Measurements from ENCODE around the gene MAMDC2.
"Not testable (repeated sequence)": the region's sequence is repeated elsewhere in the genome, so short reads cannot be mapped to it uniquely, and the experiment has no call there.

MAMDC2 gene

GRCh38 chr9:70038171-70038621, 5.5 kb upstream of the MAMDC2 start:
- not testable (repeated sequence) for DNase-seq

- DNase-seq, result no peak
Measured at GRCh38 chr9:70040376-70040903, 3.2 kb upstream of the MAMDC2 start.

GRCh38 chr9:70042461-70043215, 1.0 kb upstream of the MAMDC2 start:
- no peak for DNase-seq

DNA sequence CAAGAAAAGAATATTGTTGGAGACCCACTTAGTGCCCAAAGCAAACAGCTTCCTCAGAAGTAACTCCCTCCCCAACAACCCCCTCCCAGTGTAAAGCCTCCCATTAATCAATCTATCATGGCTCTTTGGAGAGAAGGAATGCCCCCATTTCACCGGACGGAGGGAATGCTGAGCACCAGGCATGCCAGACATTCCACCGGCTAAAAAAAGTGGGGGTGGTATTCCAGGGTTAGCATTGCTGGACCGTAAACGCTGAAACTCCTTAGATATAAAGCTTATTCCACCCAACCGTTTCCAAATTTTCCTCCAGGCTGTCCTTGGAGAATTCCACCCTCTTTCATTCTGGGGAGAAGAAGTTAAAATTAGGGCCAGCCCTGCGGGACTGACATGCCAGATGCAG, 363 bp upstream of the MAMDC2 start:
- DNase-seq, result no peak

DNA sequence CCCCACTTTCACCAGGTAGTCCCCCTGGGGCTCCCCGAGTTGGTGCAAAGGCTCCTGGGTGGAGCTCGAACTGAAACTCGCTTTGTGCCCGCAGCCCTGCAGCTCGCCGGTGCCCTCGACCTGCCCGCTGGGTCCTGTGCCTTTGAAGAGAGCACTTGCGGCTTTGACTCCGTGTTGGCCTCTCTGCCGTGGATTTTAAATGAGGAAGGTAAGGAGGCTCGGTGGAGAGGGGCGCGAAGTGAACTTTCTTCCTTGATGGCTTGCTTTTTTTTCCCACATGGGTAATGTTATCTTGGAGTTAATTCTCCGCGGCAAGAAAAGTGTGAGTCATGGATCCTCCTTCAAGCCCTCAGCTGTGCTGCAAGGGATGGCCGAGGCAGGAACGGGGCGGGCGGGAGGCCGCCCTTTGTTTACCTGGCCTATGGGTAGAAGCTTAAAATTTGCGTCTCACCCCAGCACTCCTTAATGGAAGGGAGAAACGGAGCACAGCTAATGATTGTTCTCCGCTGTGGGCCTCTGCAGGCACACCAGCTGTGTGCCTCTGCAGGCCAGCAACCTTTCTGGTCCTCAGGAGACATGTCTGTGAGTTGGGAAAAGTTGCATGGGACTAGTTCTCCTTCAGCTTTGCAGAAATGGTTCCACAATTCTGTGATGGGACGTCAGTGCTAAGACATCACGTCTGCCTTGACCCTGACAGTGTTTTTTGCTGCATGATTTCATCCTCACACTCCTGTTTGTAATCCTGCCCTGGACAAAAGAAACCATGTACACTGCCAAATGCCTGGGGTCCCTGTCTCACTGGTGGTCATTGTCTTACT, 1.1 kb downstream of the MAMDC2 start:
- no peak for DNase-seq

DNA sequence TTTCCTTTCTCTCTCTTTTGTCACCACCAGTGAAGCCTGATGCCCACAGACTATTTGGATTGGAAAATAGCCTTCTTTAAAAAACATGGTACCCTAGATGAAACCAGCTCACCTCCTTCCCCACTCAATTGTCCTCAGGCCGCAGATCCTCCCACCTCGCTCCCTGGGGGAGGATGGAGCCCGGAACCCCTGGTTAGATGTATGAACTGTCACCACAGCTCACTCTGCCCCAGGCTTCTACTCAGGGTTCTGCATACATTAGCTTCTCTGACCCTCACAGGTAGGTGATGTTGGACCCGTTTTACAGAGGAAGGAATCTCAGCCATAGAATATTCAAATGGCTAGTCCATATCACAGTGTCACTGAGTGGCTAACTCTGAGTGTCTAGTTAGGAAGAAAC, 1.8 kb downstream of the MAMDC2 start:
- DNase-seq, result no peak

GRCh38 chr9:70046274-70047070, 2.8 kb downstream of the MAMDC2 start:
- DNase-seq, result no peak

- no peak for DNase-seq
Measured at GRCh38 chr9:70049236-70049635, 5.6 kb downstream of the MAMDC2 start.

DNA sequence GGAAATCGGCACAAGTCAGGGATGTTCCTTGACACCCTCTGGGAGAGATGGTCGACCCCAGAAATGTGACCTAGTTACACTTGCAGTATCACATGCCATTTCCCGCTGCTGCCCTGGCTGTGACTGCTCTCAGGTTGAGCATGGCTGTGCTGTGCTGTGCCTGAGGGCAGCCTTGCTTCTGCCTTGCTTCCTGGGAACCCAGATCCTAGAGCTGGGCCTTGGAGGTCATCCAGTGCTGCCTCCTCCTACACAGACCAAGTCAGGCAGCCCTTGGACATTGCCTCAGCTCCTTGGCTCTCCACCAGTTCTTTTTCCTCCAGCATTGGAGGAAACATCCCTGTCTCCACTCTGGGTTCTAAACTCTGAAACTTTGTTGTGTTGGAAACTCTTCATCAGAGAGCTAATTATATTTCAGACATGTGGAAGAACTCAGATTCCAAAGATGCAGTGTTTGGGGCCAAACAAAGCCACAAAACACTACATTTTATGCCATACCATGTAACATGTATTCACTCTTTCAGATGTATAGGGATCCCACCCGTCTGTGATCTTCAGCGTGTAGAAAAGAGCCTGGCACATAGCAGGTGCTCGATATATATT, 6.1 kb downstream of the MAMDC2 start:
- no peak for DNase-seq

GRCh38 chr9:70052768-70053167, 9.1 kb downstream of the MAMDC2 start:
- no peak for DNase-seq

- DNase-seq, result no peak
Measured at GRCh38 chr9:70053864-70054263, 10.2 kb downstream of the MAMDC2 start.

DNA sequence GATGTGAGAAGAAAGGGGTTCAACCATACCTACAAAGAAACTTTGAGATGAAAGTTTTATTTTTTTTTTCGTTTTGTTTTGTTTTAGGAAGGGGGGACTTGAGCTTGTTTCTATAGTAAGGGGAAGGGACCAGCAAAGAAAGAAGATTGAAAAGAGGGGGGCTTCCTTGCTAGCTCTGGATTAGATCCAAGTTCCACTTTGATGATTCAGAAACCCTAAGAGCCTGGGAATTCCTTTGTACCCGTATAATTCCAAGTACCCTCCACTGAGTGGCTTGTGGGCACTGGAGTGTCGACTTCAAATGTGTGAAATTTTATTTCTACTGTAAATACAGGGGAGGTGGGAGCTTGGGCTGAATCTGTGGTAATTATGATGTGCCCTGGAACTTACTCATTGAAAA, 10.9 kb downstream of the MAMDC2 start:
- DNase-seq, result no peak

GRCh38 chr9:70055406-70056210, 12.0 kb downstream of the MAMDC2 start:
- no peak for DNase-seq

DNA sequence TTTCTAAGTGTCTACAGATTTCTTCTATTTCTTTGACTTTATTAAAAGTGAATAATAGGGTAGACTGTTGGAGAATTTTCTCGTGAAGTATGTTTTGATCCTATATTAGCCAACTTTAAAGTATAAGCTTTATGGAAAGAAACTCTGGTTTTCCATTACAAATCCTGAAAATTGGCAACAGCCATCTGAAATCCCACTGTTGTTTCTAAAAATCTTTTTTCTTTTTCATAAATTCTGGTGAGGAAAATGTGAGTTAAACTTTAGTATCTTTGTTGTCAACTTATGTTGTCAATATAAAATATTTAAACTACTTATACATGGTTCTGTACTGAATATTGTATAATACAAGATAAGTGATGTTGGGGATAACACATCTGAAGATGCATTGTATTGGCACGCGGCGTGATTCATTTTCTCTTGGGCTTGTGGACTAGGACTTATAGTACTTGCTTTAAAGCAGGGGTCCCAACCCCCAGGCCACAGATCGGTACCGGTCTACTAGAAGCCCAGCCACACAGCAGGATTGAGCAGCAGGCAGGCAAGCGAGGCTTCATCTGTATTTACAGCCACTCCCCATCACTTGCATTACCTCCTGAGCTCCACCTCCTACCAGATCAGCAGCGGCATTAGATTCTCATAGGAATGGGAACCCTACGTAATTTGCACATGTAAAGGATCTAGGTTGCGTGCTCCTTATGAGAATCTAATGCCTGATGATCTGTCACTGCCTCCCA, 12.7 kb downstream of the MAMDC2 start:
- DNase-seq, result no peak

DNA sequence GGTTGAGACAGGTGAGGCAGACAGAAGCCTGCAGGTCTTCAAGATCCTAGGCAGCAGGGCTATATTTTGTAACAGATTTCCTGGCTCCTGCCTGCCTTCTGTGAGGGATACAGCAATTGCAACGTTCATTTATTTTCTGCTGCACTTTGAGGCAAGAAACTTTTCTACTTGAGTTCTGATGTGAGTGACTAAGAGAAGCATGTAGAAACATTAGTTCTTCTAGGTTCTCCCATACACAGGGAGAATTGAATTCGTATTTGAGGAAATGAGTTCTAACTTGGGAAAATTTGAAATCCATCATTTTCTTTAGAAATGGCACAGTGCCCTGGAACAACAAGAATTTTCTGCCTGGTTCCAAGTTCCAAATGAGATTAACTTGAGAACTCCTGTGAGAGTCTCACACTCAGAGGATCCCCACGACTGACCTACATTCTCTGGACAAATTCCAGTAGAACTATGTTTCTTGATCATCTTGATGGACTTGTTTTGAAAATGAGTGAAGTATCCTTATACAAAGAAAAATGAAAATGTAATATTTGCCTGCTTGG, 15.0 kb downstream of the MAMDC2 start:
- no peak for DNase-seq

DNA sequence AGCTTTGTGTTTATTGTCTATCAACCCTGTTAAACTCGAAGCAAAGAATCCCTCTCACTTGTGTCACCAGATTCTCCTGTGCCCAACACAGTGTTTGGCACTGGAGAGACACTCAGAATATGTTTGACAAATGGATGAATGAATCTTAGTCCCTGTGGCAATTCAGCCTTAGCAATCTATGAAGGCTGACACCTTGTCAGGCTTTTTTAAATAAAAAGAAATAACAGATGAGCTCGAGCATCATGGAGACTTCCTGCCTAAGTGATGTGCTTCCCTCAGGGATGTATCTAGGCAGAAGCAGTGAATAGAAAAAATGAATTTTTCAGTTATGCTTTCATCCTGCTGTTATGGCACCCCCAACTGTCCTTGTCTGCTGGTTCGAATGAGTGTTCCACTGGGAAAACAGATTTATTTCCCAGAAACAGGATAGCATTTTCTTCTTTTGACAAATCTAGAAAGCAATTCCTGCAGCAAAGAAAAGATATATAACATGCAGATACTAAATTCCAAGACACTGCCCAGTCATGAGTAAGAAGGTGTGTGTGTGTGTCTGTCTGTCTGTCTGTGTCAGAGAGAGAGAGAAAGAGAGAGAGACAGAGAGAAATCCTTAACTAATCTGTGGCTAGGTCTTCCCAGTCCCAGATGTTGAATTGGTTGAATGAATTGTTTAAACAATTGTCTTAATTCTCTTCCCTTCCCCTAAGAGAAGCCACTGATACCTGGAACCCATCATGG, 16.7 kb downstream of the MAMDC2 start:
- DNase-seq, result no peak

GRCh38 chr9:70060883-70061507, 17.3 kb downstream of the MAMDC2 start:
- no peak for DNase-seq

DNA sequence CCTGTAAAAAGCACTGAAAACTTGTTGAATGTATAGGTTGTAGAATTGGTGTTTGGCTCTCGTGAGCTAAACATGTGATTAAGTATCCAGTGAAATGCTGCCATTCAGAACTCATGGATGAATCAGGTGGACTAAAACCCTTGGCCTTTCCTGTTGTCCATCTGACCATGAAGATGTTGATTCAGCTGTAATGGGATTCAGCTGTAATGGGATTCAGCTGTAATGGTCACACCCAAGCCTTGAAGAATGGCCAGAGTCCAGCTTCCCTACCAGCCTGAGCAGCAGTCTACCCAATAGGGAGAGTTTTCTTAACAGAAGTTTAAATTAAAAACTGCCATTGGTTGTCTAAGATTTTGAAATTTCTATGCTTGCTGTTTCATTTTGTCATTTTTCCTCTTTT, 18.1 kb downstream of the MAMDC2 start:
- no peak for DNase-seq

DNA sequence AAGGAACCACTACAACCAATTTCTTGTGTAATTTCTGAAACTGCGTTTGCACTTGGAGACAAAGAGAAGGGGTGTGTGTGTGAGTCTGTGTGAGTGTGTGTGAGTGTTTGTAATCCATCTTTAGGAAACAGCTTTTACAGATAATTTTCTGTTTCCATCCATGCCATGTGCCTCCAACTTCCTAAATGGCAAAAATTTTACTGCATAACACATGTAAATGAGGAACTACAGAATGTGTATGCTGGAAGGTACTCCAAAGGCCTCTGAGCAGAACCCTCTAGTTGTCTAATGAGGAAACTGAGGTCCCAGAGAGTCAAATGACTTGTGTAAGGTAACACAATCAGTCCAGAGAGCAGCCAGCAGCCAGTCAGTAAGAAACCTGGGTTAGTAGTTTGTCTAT, 20.8 kb downstream of the MAMDC2 start:
- DNase-seq, result no peak

DNA sequence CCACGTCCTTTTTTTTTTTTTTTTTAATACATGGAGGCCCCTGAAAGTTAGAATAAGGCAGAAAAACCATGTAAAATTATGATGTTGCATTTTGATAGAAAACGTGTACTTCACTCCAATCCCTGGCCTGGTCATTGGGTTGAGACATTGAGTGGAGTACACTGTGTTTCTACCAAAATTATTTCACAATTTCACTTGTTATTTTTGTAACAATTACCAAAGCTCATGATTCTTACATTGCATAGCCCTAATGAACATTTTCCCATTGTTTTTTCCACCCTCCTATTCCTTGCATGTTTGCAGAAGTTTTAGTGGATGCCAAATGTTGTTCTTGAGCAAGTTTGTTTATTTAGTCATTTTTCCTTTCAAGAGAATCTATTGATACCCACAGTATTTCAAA, 21.9 kb downstream of the MAMDC2 start:
- no peak for DNase-seq
